Heart left ventricle (tissue), 16 donors: ENCODE measurements around the gene IL31RA. TPM values are rescaled to one million over a fixed set of nuclear protein-coding genes. Genes with fewer than 3 reads are reported as not detected.

ENCODE experiments used
- ATAC-seq, 4 donors: fragments of 200-7000 bp; cut with Tn5 transposase; one replicate each; pipeline ENCODE4 v1.9.1; 2020 to 2022; ENCODE audit warnings: moderate library complexity in 4 of 4, mild to moderate bottlenecking in 3 of 4, moderate number of reproducible peaks in 1 of 4
- DNase-seq, 5 donors: peaks; one replicate each; pipeline ENCODE4 v3.0.0-alpha.2; 2020
- H3K27ac ChIP-seq, 12 donors: fragments of 200-600 bp; sonication (generic) in 4 of 12; one replicate each; pipeline versions ENCODE4 v1.5.0 to v1.8.0; 2016 to 2022; ENCODE audit warnings: mild to moderate bottlenecking in 2 of 12
- H3K27me3 ChIP-seq, 9 donors: fragments of 200-600 bp; sonication (generic) in 2 of 9; one replicate each; pipeline versions ENCODE4 v1.5.1 to v1.8.0; 2016 to 2022; ENCODE audit warnings: mild to moderate bottlenecking in 3 of 9
- H3K36me3 ChIP-seq, 9 donors: fragments of 200-600 bp; sonication (generic) in 2 of 9; one replicate each; pipeline versions ENCODE4 v1.5.0 to v1.8.0; 2018 to 2022; ENCODE audit warnings: mild to moderate bottlenecking in 2 of 9
- H3K4me1 ChIP-seq, 12 donors: fragments of 200-600 bp; sonication (generic) in 4 of 12; one replicate each; pipeline versions ENCODE4 v1.5.0 to v1.8.0; 2016 to 2022; ENCODE audit warnings: mild to moderate bottlenecking in 3 of 12
- H3K4me3 ChIP-seq, 12 donors: fragments of 200-600 bp; sonication (generic) in 4 of 12; one replicate each; pipeline versions ENCODE4 v1.5.0 to v1.8.0; 2017 to 2022; ENCODE audit warnings: mild to moderate bottlenecking in 9 of 12, moderate library complexity in 4 of 12
- H3K9me3 ChIP-seq, 12 donors: fragments of 200-600 bp; sonication (generic) in 4 of 12; one replicate each; pipeline versions ENCODE4 v1.5.0 to v1.8.0; 2016 to 2022; ENCODE audit warnings: mild to moderate bottlenecking in 1 of 12
- CTCF ChIP-seq, 12 donors: fragments of 200-600 bp; sonication (generic) in 4 of 12; IDR thresholded peaks; one replicate each; pipeline versions ENCODE4 v1.5.0 to v1.8.0; 2018 to 2022; ENCODE audit warnings: antibody characterized with exemption in 12 of 12, mild to moderate bottlenecking in 5 of 12
- POLR2A ChIP-seq, 2 donors: fragments of 450-650 bp; IDR thresholded peaks; one replicate each; pipeline ENCODE4 v1.6.1; 2017; ENCODE audit warnings: antibody characterized with exemption in 2 of 2, mild to moderate bottlenecking in 2 of 2, moderate library complexity in 2 of 2
- WGBS, 4 donors: extraction: QIAGEN DNeasy Blood & Tissue Kit in 2 of 4; methylation state at CpG; one replicate each; pipeline versions ENCODE4 v1.1.5 to v1.1.7; 2013 to 2018; 5-methylcytosine and 5-hydroxymethylcytosine counted together
- intact Hi-C, 10 donors: fragments of 100-400 bp; cut with DNase I; formaldehyde crosslinking; loops; one replicate each; pipeline versions ENCODE4 v1.11.1 to v1.14.2; 2022
- polyA plus RNA-seq, 2 donors: library from polyadenylated mRNA; stranded (reverse); fragments of 200-250 nt; gene quantifications; one replicate each; pipeline ENCODE4 v1.2.3, GENCODE V29; 2013
- total RNA-seq, 9 donors: library from RNA; depleted of rRNA in 2 of 9; stranded (reverse); fragments of >200 nt in 2 of 9; fragmentation: NEBNext Ultra II Directional in 3 of 9; extraction: Animal tissue kit (Norgen Biotek cat#: 25700) in 3 of 9; gene quantifications; one replicate each; pipeline versions ENCODE4 v1.1.0 to v1.2.4, GENCODE V29; 2016 to 2023
- donor health status: ischemic (EF 13 %, LVEDD 7.1; RV severe dilation, severe dysfunction).
- donor health status: healthy with polysubstance abuse.
- donor health status: DM: no; HTN: yes; CAD: no.
- donor health status: DM: no; HTN: no; CAD: no.
- donor health status: ischemic (EF 25% LVEDD 6.9; RV normal size, moderate dysfunction).
- donor health status: ischemic (EF 25% LVEDD 5.7; RV mildly dilated, moderate dysfunction).
- donor health status: healthy.
- donor health status: DM: yes; HTN: yes; CAD: no.
- donor health status: ischemic (EF 35%, LVEDD 5.7; RV mildly dilated, moderate dysfunction).
- donor health status: nonischemic (EF 11% LVEDD 7.7; RV severe dilation, severe dysfunction).
- donor health status: DM: yes; HTN: yes; CAD: no.
- donor health status: PGD.
- donor health status: ischemic (EF 29% LVEDD 5.4; RV normal size, mild dysfunction).
- donor health status: nonischemic (EF 23%, LVEDD 6.1; RV moderate dilation, normal function).

The IL31RA gene
- total and polyA plus RNA-seq, 11 donors = 0.12 to 2.2 (median 0.47) TPM; not detected in 5

DNA sequence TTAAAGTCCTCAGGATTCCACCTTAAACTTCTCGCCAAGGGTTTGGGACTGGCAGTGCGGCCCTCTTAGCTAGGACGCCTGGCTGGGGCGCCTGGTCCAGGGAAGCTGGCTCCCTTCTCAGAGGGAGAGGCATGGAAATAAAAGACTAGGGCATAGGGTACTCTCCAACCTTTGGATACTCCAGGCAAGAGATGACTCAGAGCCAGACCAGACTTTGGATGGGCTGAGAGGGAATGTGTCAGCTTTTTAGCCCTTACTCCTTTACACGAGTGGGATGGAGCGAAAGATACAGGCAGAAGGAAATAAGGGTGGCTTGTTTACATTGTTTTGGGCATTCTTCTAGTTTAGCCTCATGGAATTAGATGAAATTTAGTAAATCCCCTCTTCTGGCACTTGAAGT lies 48.2 kb downstream of the IL31RA start:
- Histone ChIP-seq H3K27ac (no peak overlapping the region), H3K4me3 (no peak overlapping the region), H3K27me3 (no peaks in the 10 kb centered on the region), H3K36me3 (no peaks in the 10 kb centered on the region), H3K9me3 (no peaks in the 10 kb centered on the region), H3K4me1 (peaks cover 0 to 11% (median 0%) of the 10 kb centered on the region in 12 donors)
- DNase-seq (no peak), ATAC-seq (peak in 1 of 4 donors; percentile 48)
- no peak for TF ChIP-seq CTCF (IDR thresholded peaks at IDR 0.05)
- no peak for TF ChIP-seq POLR2A (IDR thresholded peaks at IDR 0.05)
- intact Hi-C loops = no loop called here
- 90 to 94% (median 92%) methylated on average over 6 of the region's 6 CpGs for WGBS, 4 donors

GRCh38 chr5:55900068-55900467 lies 48.9 kb downstream of the IL31RA start:
- WGBS, 4 donors = 87 to 100% (median 91%) methylated on average over 1 of the region's 1 CpG
- intact Hi-C loops = no loop called here

GRCh38 chr5:55900776-55901175 lies 49.6 kb downstream of the IL31RA start:
- intact Hi-C loops = no loop called here
- Histone ChIP-seq H3K36me3 (no peaks in the 10 kb centered on the region), H3K4me1 (peaks cover 0 to 14% (median 0%) of the 10 kb centered on the region in 12 donors), H3K27me3 (no peaks in the 10 kb centered on the region), H3K27ac (no peak overlapping the region), H3K4me3 (no peak overlapping the region), H3K9me3 (no peaks in the 10 kb centered on the region)
- TF ChIP-seq POLR2A (IDR thresholded peaks at IDR 0.05) (no peak), CTCF (IDR thresholded peaks at IDR 0.05) (no peak)
- DNase-seq (no peak), ATAC-seq (no peak)

More at GRCh38 chr5:55900068-55900467, 48.9 kb downstream of the IL31RA start:
- no peak for DNase-seq
- H3K27ac ChIP-seq = no peak overlapping the region
- H3K4me3 ChIP-seq = no peak overlapping the region
- no peaks in the 10 kb centered on the region for H3K9me3 ChIP-seq
- H3K4me1 ChIP-seq = peaks cover 0 to 14% (median 0%) of the 10 kb centered on the region in 12 donors
- no peak for TF ChIP-seq POLR2A (IDR thresholded peaks at IDR 0.05)
- no peak for TF ChIP-seq CTCF (IDR thresholded peaks at IDR 0.05)
- ATAC-seq = no peak
- H3K36me3 ChIP-seq = no peaks in the 10 kb centered on the region
- no peaks in the 10 kb centered on the region for H3K27me3 ChIP-seq

GRCh38 chr5:55902696-55903095 lies 51.5 kb downstream of the IL31RA start:
- ATAC-seq (no peak), DNase-seq (no peak)
- WGBS, 4 donors = 86 to 94% (median 90%) methylated on average over 5 of the region's 5 CpGs
- TF ChIP-seq CTCF (IDR thresholded peaks at IDR 0.05) = no peak
- no peak for TF ChIP-seq POLR2A (IDR thresholded peaks at IDR 0.05)
- intact Hi-C loops = no loop called here
- no peaks in the 10 kb centered on the region for H3K27me3 ChIP-seq
- H3K4me3 ChIP-seq = no peak overlapping the region
- H3K27ac ChIP-seq = no peak overlapping the region
- no peaks in the 10 kb centered on the region for H3K9me3 ChIP-seq
- H3K36me3 ChIP-seq = no peaks in the 10 kb centered on the region
- H3K4me1 ChIP-seq = peaks cover 0 to 14% (median 0%) of the 10 kb centered on the region in 12 donors
